ENCODE data around the gene RBM20.
"Not testable (repeated sequence)": the region's sequence is repeated elsewhere in the genome, so short reads cannot be mapped to it uniquely, and the experiment has no call there.

The RBM20 gene

GRCh38 chr10:110724937-110725336, 80.8 kb downstream of the RBM20 start:
- no peak for TF ChIP-seq CTCF (IDR thresholded peaks at IDR 0.05; ENCODE audit: low read depth, low read length, missing control alignments)
- no peak for DNase-seq (ENCODE audit: extremely low read depth, low read depth)
- H3K4me3 ChIP-seq (replicated peaks; ENCODE audit: low read depth, low read length) = no peak overlapping the region

- no peak for DNase-seq (ENCODE audit: extremely low read depth, low read depth)
- H3K4me3 ChIP-seq (replicated peaks; ENCODE audit: low read depth, low read length) = no peak overlapping the region
- no peak for TF ChIP-seq CTCF (IDR thresholded peaks at IDR 0.05; ENCODE audit: low read depth, low read length, missing control alignments)
Measured at GRCh38 chr10:110725801-110726630, 81.9 kb downstream of the RBM20 start.

- H3K4me3 ChIP-seq (replicated peaks; ENCODE audit: low read depth, low read length); DNase-seq (ENCODE audit: extremely low read depth, low read depth): not testable (repeated sequence)
Measured at GRCh38 chr10:110727785-110728184, 83.6 kb downstream of the RBM20 start.

- TF ChIP-seq CTCF (IDR thresholded peaks at IDR 0.05; ENCODE audit: low read depth, low read length, missing control alignments) = no peak
- no peak for DNase-seq (ENCODE audit: extremely low read depth, low read depth)
- H3K4me3 ChIP-seq (replicated peaks; ENCODE audit: low read depth, low read length) = no peak overlapping the region
Measured at GRCh38 chr10:110730345-110731050, 86.4 kb downstream of the RBM20 start.

GRCh38 chr10:110733218-110733952, 89.2 kb downstream of the RBM20 start:
- no peak for DNase-seq (ENCODE audit: extremely low read depth, low read depth)
- H3K4me3 ChIP-seq (replicated peaks; ENCODE audit: low read depth, low read length) = no peak overlapping the region
- TF ChIP-seq CTCF (IDR thresholded peaks at IDR 0.05; ENCODE audit: low read depth, low read length, missing control alignments) = no peak

- no peak for DNase-seq (ENCODE audit: extremely low read depth, low read depth)
- H3K4me3 ChIP-seq (replicated peaks; ENCODE audit: low read depth, low read length) = no peak overlapping the region
- no peak for TF ChIP-seq CTCF (IDR thresholded peaks at IDR 0.05; ENCODE audit: low read depth, low read length, missing control alignments)
Measured at GRCh38 chr10:110735620-110736027, 91.5 kb downstream of the RBM20 start.
